ENCODE measurements around the gene DOCK3. TPM values are rescaled to one million over a fixed set of nuclear protein-coding genes. Genes with fewer than 3 reads are reported as not detected.

DOCK3 gene
- total RNA-seq, 1 experiment from 2014 or later, result 0.47 TPM

- no peak for DNase-seq (ENCODE audit: low spot score)
- Histone ChIP-seq H3K9me3 (ENCODE audit: low read depth, low read length, poor library complexity, severe bottlenecking) (no peaks in the 10 kb centered on the region), H3K4me1 (ENCODE audit: insufficient read depth, low read length, poor library complexity, severe bottlenecking) (no peaks in the 10 kb centered on the region), H3K27ac (ENCODE audit: low read depth, low read length, poor library complexity, severe bottlenecking) (no peak overlapping the region), H3K36me3 (ENCODE audit: insufficient read depth, low read length, poor library complexity, severe bottlenecking) (no peaks in the 10 kb centered on the region), H3K4me3 (ENCODE audit: low read depth, low read length, poor library complexity, severe bottlenecking) (no peak overlapping the region), H3K27me3 (replicated peaks; ENCODE audit: insufficient read depth, low read depth, low read length, poor library complexity) (no peaks in the 10 kb centered on the region)
- no TSS peak for BruUV-seq (replicated peaks)
- POLR2A ChIA-PET (ENCODE audit: low non-redundant PET), result no interaction called here
- intact Hi-C loops (cut with micrococcal nuclease; ENCODE audit: unreplicated experiment), result no loop called here
- CTCF ChIA-PET, result no interaction called here
- no peak for TF ChIP-seq CTCF (conservative IDR thresholded peaks at IDR 0.05; ENCODE audit: low read depth, low read length)
- no peak for TF ChIP-seq EZH2 (IDR thresholded peaks at IDR 0.05; ENCODE audit: borderline replicate concordance, low read depth, low read length, poor library complexity, severe bottlenecking)
These were observed 30.2 kb upstream of the DOCK3 start for GRCh38 chr3:50644561-50644960.

- no peaks in the 10 kb centered on the region for H3K4me1 ChIP-seq (ENCODE audit: insufficient read depth, low read length, poor library complexity, severe bottlenecking)
- CTCF ChIA-PET, result no interaction called here
- no peak for DNase-seq (ENCODE audit: low spot score)
- POLR2A ChIA-PET (ENCODE audit: low non-redundant PET), result no interaction called here
- intact Hi-C loops (cut with micrococcal nuclease; ENCODE audit: unreplicated experiment), result no loop called here
- BruUV-seq (replicated peaks), result no TSS peak
- H3K9me3 ChIP-seq (ENCODE audit: low read depth, low read length, poor library complexity, severe bottlenecking), result no peaks in the 10 kb centered on the region
- no peaks in the 10 kb centered on the region for H3K27me3 ChIP-seq (replicated peaks; ENCODE audit: insufficient read depth, low read depth, low read length, poor library complexity)
- TF ChIP-seq EZH2 (IDR thresholded peaks at IDR 0.05; ENCODE audit: borderline replicate concordance, low read depth, low read length, poor library complexity, severe bottlenecking), result no peak
- no peak for TF ChIP-seq CTCF (conservative IDR thresholded peaks at IDR 0.05; ENCODE audit: low read depth, low read length)
- H3K27ac ChIP-seq (ENCODE audit: low read depth, low read length, poor library complexity, severe bottlenecking), result no peak overlapping the region
- no peak overlapping the region for H3K4me3 ChIP-seq (ENCODE audit: low read depth, low read length, poor library complexity, severe bottlenecking)
- no peaks in the 10 kb centered on the region for H3K36me3 ChIP-seq (ENCODE audit: insufficient read depth, low read length, poor library complexity, severe bottlenecking)
These were observed 29.3 kb upstream of the DOCK3 start for GRCh38 chr3:50645378-50645777.

GRCh38 chr3:50648313-50648712 is 26.4 kb upstream of the DOCK3 start:
- no peak for DNase-seq (ENCODE audit: low spot score)
- BruUV-seq (replicated peaks), result no TSS peak
- Histone ChIP-seq H3K36me3 (ENCODE audit: insufficient read depth, low read length, poor library complexity, severe bottlenecking) (no peaks in the 10 kb centered on the region), H3K4me1 (ENCODE audit: insufficient read depth, low read length, poor library complexity, severe bottlenecking) (no peaks in the 10 kb centered on the region), H3K27ac (ENCODE audit: low read depth, low read length, poor library complexity, severe bottlenecking) (no peak overlapping the region), H3K27me3 (replicated peaks; ENCODE audit: insufficient read depth, low read depth, low read length, poor library complexity) (no peaks in the 10 kb centered on the region), H3K4me3 (ENCODE audit: low read depth, low read length, poor library complexity, severe bottlenecking) (no peak overlapping the region), H3K9me3 (ENCODE audit: low read depth, low read length, poor library complexity, severe bottlenecking) (no peaks in the 10 kb centered on the region)
- TF ChIP-seq CTCF (conservative IDR thresholded peaks at IDR 0.05; ENCODE audit: low read depth, low read length) (no peak), EZH2 (IDR thresholded peaks at IDR 0.05; ENCODE audit: borderline replicate concordance, low read depth, low read length, poor library complexity, severe bottlenecking) (no peak)
- ChIA-PET POLR2A (ENCODE audit: low non-redundant PET) (no interaction called here), CTCF (no interaction called here)
- intact Hi-C loops (cut with micrococcal nuclease; ENCODE audit: unreplicated experiment), result no loop called here
